GM21576 (cell line): ENCODE measurements around the gene RBM39.
"Not testable (repeated sequence)": the region's sequence is repeated elsewhere in the genome, so short reads cannot be mapped to it uniquely, and the experiment has no call there.

Source experiments
- ATAC-seq: cut with Tn5 transposase; IDR thresholded peaks from one replicate; pipeline ENCODE4 v1.9.1; 2021; ENCODE audit warnings: mild to moderate bottlenecking, moderate library complexity; ENCODE audit not compliant: unreplicated experiment

RBM39 gene

DNA sequence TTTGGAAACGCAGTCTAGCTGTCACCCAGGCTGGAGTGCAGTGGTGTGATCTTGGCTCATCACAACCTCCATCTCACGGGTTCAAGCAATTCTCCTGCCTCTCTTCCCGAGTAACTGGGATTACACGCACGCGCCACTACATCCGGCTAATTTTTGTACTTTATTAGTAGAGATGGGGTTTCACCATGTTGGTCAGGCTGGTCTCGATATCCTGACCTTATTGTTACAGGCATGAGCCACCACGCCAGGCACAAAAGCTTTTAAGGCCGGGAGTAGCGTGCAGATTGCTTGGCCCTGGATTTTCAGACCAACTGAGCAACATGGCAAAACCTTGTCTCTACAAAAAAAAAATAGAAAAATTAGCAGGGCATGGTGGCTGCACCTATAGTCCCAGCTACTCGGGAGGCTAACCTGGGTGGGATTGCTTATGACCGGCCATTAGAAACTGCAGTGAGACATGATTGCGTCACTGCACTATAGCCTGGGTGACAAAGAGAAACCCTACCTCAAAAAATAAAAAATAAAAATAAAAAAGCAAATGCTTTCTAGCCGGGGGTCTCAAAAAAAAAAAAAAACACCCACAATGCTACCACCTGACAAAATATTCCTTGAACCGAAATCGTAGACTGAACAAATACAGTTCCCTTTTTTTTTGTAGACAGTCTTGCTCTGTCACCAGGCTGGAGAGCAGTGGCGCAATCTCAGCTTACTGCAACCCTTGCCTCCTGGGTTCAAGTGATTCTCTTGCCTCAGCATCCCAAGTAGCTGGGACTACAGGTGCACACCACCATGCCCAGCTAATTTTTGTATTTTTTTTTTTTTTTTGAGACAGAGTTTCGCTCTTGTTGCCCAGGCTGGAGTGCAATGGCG, 15.0 kb downstream of the RBM39 start:
- no peak for ATAC-seq

DNA sequence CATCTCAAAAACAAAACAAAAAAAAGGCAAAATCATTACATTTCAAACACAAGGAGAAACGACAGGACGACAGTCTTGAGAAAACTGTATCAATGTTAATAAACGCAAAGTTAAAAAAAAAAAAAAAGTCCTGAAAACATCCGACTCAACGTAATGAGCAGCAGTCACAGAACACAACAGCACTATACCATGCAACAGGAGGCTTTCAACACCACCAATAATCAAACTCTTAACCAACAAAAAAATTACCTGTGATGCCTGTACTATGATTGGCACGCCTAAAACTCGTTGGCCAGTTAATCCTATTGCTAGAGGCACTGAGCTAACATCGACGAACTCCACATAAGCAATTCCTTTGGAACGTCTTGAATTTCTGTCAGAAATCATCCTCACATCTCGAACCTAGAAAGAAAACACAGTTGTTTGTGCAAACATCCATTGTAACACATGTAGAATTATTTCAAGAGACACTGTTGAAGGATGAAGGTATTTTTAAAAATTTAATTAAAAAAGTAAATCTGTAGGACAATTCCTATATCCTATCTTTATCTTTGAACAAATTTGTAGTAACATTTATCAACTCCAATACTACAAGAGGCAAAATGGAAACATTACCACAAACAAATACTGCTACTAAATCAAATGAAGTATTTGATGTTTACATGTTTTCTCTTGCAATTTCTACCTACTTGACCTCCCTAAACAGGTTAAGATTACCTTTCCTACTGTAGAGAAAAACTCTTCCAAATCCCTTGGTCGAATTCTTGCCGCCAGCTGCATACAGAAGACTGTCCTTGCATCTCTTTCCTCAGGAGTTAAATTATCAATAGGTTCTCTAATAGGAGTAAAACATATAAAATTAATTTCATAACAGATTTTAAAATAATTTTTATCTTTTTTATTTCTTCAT, 17.5 kb downstream of the RBM39 start:
- no peak for ATAC-seq

DNA sequence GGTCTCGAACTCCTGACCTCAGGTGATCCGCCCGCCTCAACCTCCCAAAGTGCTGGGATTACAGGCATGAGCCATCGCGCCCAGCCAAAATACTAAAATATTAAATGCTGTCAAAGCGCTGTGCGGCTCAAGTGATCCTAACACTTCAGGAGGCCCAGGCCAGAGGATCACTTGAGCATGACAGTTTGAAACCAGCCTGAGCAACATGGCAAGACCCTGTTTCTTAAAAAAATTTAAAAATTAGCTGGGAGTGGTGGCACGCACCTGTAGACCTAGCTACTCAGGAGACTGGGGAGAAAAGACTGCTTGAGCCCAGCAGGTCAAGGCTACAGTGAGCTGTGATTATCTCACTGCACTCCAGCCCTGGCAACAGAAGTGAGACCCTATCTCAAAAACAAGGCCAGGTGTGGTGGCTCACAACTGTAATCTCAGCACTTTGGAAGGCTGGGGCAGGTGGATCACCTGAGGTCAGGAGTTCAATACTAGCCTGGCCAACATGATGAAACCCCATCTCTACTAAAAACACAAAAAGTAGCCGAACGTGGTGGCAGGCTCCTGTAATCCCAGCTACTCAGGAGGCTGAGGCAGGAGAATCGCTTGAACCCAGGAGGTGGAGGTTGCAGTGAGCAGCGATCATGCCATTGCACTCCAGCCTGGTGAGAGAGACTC, 18.3 kb downstream of the RBM39 start:
- not testable (repeated sequence) for ATAC-seq

DNA sequence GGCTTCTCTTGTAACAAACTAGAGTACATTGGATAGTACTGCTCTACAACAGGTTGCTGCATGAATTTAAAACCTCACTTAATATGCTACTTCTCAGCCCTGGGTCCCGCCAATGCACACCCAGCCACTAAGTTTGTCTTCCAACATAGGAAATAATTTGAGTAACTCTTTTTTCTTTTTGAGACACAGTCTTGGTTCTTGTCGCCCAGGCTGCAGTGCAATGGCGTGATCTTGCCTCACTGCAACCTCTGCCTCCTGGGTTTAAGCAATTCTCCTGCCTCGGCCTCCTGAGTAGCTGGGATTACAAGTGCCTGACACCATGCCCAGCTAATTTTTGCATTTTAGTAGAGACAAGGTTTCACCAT, 18.8 kb downstream of the RBM39 start:
- ATAC-seq = not testable (repeated sequence)

DNA sequence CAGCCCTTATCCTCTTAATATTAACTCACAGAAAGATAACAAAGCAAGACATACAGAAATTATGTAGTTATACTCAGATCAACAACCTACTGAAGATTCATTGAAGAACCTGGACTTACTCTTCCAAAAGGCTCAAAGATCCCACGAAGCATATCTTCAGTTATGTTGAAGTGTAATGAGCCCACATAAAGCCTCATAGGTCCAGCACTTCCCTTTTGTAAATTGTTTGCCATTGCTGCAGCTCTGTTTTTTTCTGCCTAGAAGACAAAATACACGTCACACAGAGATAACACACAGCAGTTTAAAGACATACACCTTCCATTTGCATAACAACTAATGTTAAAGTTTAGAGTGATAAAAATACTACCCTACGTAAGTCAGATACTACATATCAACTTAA, 20.4 kb downstream of the RBM39 start:
- ATAC-seq = no peak

DNA sequence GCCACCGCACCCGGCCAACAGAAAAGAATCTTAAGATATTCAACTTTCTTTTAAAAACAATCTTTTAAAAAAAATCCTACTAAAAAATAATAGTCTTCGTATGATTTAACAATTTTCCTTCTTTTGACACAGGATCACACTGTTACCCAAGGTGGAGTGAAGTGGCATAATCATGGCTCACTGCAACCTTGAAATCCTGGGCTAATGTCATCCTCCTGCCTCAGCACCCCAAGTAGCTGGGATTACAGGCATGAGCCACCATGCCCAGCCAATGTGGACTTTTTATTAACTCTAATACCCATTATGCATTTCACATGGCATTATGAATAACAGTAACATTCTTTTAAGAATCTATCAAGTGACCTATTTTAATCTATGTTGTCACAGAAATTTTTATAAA, 20.8 kb downstream of the RBM39 start:
- ATAC-seq = no peak

DNA sequence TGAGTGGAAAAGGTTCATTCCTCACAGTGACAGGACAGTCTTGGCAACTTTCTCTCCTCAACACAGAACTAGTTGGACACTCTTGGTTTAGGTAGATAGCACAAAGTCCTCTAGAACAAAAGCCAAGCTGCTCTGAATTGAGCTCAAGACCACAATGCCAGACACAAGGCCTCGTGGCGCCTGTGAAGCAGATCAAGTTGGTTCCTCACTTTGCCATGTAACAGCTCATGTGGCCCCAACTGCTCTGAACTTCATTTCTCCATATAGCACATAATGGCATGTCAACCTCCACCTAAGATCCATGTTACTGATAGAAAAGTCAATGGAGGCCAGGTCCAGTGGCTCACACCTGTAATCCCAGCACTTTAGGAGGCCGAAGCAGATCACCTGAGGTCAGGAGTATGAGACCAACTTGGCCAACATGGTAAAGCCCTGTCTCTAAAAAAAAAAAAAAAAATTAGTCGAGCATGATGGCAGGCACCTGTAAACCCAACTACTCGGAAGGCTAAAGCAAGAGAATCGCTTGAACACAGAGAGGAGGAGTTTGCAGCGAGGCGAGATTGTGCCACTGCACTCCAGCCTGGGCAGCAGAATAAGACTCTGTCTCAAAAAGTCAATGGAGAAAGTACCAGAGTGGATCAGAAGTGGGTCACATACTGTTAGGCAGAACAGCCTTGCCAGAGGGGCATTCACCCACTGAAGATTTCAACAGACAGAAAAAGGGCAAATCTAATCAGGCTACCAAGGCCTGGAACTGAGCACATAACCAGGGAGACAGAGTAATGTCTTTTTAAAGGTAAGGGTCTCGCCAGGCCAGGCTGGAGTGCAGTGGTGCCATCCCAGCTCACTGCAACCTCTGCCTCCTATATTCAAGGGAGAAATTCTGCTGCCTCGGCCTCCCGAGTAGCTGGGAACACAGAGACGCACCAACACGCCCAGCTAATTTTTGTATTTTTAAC, 21.6 kb downstream of the RBM39 start:
- ATAC-seq = no peak

DNA sequence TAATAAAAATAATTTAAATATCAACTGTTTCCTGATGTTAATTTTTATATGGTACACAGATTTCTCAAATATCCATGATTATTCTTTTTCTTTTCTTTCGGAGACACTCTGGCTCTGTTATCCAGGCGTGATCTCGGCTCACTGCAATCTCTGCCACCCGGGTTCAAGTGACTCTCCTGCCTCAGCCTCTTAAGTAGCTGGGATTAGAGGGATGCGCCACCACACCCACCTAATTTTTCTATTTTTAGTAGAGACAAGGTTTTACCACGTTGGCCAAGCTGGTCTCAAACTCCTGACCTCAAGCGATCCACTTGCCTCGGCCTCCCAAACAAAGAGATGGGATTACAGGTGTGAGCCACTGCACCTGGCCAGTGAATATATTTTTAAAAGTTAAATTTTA, 22.3 kb downstream of the RBM39 start:
- ATAC-seq = no peak

DNA sequence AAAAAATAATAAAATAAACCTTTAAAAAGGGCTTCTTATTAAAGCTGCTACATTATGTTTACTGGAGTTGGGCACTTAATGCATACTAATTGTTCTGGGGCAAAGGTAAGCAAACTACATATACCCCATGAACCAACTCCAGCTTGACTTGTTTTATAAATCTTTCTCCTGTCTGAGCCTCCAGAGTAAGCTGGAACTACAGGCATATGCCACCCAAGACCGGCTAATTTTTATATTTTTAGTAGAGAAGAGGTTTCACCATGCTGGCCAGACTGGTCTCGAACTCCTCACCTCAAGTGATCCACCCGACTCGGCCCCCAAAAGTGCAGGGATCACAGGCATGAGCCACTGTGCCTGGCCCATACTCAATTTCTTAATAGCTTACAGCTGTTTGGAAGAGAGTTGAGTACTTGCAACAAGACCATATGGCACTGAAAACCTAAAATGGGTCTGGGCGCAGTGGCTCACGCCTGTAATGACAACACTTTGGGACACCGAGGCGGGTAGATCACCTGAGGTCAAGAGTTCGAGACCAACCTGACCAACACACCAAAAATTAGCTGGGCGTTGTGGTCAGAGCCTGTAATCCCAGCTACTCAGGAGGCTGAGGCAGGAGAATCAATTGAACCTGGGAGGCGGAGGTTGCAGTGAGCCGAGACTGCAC, 23.0 kb downstream of the RBM39 start:
- no peak for ATAC-seq

DNA sequence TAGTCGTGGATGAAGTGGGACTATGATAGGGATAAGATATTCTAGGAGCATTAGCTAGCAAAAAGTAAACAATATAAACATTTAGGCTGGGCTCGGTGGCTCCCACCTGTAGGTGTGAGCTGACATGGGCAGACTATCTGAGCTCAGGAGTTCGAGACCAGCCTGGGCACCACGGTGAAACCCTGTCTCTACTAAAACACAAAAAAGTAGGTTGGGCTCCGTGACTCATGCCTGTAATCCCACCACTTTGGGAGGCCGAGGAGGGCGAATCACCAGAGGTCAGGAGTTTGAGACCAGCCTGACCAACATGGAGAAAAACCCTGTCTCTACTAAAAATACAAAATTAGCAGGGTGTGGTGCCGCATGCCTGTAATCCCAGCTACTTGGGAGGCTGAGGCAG, 23.7 kb downstream of the RBM39 start:
- not testable (repeated sequence) for ATAC-seq

DNA sequence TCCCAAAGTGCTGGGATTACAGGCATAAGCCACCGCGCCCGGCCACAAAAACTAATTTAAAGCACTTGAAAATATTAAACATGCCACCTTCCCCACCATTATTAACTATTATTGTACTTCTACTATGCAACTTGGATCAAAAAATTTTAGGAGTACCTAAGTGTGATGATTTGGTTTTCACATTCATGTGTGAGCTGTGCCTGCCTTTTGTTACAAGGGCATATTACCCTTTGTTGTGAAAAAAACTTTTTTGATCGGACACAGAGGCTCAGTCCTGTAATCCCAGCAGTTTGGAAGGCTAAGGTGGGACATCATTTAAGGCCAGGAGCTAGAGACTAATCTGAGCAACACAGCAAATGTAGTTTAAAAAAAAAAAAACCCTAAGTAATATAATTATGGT, 25.7 kb downstream of the RBM39 start:
- no peak for ATAC-seq

DNA sequence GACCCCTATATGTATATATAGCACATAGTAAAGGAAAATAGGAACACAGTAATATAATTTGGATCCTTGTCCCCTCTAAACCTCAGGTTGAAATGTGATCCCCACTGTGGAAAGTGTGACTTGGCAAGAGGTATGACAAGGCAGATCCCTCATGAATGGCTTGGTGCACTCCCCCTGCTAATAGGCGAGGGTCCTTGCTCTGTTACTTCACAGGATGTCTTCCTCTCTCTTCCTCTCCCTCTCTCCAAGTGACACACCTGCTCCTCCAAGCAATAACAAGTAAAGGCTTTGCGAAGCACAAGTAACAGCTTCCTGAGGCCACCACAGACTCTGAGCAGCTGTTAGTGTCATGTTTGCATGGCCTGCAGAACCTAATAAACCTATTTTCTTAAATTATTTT, 26.4 kb downstream of the RBM39 start:
- no peak for ATAC-seq

DNA sequence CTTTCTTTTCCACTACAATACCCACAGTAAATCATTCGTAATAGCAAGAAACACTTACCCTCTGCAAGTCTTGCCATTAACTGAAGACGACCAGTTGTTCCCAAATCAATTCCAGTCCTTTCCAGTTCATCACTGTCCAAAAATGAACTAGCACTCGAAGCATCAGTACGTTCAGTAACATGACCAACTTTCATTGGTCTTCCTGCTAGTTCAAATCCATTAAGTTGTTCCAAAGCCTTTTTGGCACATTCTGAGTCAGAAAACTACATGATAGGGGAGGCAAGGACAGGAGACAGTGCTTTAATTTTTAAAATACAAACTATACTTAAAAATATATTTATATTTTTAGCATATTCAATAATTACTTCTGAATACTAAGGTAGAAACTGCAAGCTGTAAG, 27.9 kb downstream of the RBM39 start:
- no peak for ATAC-seq

DNA sequence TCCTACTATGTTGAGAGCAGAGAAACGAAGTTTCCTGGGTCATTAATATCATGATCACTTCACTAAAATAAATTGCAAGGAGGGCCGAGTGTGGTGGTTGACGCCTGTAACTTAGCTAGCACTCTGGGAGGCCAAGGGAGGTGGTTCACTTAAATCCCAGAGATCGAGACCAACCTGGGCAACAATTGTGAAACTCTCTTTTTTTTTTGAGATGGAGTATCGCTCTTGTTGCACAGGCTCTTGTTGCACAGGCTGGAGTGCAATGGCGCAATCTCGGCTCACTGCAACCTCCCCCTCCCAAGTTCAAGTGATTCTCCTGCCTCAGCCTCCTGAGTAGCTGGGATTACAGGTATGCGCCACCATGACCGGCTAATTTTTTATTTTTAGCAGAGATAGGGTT, 28.9 kb downstream of the RBM39 start:
- ATAC-seq = not testable (repeated sequence)

DNA sequence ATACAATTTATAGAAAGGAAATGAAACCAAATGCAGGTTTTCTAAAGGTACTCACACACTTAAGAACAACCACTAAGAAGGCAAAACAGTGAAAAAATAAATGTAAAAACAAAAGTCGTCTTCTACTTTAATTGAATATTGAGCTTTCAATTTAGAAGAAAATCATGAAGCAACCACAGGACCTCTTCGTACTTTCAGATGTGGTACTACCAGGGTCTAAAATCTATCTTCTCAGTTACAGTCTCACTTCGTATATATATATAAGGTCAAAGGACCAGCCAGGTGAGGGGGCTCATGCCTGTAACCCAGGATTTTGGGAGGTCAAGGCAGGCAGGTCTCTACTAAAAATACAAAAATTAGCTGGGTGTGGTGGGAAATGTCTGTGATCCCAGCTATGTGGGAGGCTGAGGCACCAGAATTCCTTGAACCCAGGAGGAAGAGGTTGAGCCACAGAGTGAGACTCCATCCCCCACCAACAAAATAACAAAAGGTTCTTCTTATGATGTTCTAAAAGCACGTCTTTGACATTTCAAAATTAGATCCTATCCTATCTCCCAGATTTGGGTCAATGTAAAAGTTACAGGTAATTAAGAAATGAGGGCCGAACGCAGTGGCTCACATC, 30.4 kb downstream of the RBM39 start:
- no peak for ATAC-seq

DNA sequence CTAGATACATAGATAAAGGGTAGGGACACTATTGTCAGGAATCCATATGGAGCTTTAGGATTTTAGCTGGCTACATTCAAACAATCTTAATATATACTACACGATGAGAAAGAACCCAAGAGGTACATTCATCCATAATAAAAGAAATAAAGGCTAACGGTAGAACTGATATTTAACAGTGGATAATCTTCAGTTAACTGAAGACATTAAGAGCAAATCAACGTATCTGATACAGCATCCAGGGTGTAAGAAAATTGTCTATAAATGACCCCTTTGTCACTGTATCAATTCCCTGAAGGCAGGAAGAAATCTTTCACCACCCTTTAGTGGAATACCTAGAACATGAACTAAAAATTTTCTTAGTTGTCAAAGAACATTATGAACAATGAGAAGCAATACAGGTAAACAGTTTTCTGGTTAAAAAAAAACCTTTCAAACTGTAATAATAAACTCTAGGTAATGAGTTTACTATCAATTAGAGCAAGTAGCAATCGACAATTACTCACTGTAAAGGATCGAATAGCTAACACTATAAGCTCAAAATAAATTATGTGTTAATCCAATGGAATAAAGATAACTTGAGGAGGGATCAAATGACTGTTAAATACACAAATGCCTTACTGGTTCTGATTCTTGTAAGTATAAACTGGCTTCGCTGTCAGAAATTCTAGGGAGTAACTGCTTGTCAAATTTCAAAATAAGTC, 31.0 kb downstream of the RBM39 start:
- no peak for ATAC-seq

DNA sequence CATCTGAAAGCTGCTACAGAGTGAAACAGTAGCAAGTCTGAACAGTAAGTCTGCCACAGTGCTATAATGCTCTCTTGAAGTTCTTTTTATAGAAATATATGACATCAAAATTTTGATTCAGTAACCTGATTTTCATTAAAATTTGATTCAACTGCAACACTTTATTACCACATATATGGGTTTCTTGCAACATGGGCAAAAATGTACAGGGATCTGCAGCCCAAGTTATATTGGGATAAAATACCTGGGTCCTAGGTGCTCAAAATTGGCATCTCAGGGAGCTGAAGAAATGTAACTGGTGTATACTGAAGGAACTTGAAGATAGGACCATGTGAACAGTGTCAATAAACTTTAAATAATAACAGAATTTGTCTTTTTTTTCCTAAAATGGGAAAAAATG, 32.0 kb downstream of the RBM39 start:
- no peak for ATAC-seq

DNA sequence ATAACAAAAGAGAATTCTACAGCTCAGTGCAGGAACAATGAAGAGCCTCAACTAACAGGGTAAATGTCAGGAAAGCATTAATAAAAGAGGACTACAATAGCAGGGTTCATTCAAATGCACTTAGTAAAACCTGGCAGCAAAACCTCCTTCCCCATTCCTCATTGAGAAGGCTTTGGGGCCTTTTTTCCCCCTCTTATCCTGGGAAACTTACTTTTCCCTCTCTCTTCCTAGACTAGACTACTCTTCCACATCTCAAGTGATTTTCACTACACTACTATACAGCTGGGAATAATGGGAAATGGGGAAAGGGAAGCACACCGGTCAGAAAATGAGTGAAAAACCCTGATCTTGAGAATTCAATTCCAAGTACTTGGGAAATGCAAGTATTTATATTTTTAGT, 32.8 kb downstream of the RBM39 start:
- ATAC-seq = no peak

DNA sequence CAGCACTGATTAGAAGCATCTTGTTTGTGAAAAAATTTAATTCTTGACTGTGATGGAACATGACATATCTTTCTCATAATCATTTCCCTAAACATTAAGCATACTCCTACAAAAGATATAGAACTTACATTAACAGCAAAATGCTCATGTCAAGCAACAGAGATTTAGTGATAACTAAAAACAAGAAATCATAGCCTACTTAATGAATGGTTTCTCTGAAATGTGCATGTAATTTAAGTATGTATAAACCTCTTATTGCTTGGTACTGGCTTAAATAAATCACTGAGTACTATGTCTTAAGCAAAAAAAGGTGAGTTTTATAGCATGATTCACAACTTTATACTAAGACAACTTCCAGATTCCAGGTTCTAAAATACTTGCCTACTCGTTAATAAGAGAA, 33.6 kb downstream of the RBM39 start:
- ATAC-seq = no peak
